SHP77 (cell line): ENCODE results near the gene UBC.
"Not testable (repeated sequence)": the region's sequence is repeated elsewhere in the genome, so short reads cannot be mapped to it uniquely, and the experiment has no call there.

Experiments used
- DNase-seq, 2 experiments: peaks; one replicate each; lab custom pipeline; 2025; lab: John Stamatoyannopoulos, UW

Gene UBC

DNA sequence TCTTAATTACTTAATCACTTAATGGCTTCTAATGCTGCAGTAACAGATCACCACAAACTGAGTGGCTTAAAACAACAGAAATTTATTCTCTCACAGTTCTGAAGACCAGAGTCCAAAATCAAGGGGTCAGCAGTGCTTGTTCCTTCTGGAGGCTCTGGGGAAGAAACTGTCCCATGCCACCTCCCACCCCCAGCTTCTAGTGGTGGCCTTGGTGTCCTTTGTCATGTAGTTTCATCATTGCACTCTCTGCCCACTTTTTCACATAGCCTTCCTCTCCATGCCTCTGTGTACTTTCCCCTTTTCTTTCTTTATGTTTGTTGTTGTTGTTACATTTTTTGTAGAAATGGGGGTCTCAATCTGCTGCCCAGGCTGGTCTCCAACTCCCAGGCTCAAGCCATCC, 16.1 kb upstream of the UBC start:
- DNase-seq, result no peak

GRCh38 chr12:124929649-124930419, 15.4 kb upstream of the UBC start:
- DNase-seq, result no peak

DNA sequence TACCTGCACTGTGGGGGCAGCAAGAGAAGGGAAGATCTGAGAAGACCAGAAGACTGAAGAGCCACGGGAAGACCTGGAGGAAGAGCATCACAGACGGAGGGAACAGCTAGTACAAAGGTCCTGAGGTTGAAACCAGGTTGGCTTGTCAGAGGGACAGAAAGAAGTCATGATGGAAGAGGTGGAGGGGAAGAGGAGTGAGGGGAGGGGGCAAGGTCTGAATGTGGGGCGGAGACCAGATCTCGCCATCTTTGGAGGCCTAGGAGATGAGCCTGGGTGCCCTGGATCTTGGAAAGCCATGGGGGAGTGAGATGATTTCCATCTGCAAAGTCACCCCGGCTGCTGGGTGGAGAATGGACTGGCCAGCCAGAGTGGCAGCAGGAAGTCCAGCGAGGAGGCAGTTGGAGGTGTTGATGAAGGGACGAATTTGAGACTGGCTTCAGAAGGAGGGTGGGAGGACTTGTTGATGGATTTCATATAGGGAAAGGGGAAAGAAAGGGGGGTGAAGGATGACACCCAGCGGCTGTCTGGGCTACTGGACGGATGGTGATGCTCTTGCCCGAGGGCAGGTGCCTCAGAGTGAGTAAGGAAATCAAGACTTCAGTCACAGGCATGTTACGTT, 14.6 kb upstream of the UBC start:
- no peak for DNase-seq

- no peak for DNase-seq
Measured at GRCh38 chr12:124928095-124928911, 13.9 kb upstream of the UBC start.

DNA sequence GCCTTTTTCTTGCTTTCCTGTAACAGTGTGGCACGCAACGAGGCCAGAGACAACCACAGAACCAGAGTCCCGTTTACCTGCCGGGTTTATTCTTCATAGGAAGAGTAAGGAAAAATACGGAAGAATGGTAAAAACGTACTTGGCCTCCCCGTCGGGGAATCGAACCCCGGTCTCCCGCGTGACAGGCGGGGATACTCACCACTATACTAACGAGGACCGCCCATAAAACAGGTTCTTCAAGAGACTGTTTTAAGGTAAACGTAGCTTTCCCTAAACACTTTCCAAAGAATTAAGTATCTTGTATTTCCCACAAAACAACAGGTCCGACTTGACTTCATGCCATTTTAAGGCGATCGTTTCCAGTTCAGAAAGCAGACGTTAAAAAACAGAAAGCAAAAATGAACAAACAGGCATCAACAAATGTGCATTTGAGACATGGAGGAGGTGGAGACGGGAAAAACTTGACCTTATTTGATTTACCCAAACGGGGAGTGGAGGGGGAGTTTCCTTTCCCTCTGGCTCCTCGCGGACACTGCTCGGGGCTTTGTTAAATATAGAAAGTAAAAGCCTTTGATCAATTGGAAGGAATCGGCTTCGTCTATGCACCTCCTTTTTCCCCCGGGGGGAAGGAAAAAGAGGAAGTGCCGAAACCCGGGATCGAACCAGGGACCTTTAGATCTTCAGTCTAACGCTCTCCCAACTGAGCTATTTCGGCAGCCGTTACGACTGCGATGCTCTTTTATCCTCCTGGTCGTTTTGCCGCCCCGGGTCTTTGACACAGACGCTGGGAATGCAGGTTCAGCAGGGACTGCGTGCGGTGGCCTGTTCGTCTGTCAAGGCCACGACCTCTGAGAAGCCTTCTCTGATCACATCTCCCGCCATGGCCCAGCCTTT, 13.0 kb upstream of the UBC start:
- no peak for DNase-seq

GRCh38 chr12:124925782-124926181, 11.3 kb upstream of the UBC start:
- not testable (repeated sequence) for DNase-seq

- no peak for DNase-seq
Measured at GRCh38 chr12:124925117-124925516, 10.7 kb upstream of the UBC start.

DNA sequence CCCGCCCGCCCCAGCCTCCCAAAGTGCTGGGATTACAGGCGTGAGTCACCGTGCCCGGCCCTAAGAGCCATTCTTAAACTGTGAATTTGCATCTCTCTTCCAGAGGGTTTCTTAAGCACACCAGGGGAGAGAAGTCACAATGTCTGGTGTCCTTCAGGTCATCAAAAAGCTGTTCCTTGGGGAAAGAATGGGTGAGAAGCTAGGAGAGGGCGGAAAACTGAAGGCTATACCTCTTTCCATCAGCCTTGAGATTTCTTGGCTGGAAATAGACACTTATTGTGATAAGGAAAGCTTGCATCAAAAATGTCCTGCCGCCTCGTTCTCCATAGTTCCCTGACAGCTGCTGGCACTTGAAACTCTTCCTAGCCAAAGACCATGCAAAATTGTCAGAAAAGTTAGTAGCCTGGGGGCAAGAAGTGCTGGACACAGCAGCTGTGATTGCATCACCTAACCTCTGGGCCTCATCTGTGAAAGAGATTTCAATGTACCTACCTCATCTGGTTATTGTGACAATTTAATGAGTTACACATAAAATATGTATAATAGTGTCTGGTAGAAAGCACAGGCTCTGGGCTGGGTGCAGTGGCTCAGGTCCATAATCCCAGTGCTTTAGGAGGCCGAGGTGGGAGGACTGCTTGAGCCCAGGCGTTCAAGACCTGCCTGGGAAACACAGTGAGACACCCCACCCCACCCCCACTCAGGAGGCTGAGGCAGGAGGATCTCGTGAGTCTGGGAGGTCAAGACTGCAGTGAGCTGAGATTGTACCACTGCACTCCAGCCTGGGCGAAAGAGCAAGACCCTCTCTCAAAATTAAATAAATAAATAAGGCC, 9.7 kb upstream of the UBC start:
- DNase-seq, result no peak

DNA sequence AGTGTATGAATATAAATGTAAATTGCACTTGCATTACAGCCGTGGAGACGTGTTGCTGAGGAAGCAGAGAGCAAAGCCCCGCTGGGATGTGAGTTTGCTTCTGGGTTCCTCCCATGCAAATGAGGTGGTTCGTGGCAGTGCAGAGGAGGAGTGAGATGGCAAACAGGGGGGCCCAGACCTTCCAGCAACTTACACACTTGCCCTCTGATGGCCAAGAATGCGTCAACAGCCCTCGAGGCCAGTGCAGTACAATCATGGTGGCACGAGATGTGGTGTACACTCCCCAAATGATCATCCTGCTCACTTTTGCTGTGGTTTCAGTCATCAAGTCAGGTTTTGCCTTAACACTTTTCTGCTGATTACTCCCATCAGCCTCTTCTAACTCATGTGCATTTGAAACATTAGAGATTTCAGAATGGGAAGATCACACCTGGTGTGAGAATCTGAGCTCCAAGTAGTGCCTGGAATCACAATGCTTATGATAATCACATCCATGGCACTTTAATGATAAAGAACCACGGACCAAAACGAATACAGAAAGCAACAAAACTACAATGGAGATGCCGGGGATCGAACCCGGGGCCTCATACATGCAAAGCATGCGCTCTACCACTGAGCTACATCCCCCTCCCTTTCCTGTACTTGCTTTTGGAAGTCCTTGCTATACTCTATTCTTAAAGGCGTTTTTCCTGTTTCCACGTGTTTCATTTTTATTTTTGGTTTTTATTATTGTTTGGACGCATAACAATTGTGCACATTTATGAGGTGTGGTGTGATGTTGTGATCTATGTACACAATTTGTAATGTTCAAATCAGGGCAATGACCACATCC, 7.0 kb upstream of the UBC start:
- DNase-seq, result no peak

GRCh38 chr12:124920353-124920935, 6.0 kb upstream of the UBC start:
- DNase-seq, result no peak

DNA sequence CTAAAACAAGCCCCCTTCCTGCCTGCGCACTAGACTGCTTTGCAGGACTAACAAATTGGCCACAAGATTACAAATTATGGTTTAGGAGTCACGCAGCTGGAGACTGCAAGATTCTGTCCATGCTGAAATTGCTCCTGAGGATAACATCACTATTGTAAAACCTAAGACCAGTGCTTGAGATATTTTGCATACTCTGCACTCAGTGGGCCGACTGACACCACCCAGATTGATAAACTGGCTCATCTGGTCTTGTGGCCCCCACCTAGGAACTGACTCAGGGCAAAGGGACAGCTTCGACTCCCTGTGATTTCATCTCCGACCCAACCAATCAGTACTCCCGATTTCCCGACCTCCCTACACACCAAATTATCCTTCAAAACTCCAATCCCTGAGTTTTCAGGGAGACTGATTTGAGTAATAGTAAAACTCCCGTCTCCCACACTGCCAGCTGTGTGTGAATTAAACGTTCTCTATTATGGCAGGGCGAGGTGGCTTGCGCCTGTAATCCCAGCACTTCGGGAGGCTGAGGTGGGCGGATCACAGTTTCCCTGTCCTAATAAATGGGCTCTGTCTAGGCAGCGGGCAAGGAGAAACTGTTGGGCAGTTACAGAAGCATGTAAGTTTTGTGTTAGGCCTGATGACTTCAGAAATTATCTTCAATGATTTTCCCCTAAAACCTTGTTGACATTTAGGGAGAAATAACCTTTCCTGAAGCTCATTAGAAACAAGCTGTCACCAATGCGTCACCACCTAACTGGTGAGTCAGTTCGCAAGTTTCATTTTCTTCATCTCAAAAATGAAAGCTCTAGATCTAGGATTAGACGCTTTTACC, 5.3 kb upstream of the UBC start:
- no peak for DNase-seq

DNA sequence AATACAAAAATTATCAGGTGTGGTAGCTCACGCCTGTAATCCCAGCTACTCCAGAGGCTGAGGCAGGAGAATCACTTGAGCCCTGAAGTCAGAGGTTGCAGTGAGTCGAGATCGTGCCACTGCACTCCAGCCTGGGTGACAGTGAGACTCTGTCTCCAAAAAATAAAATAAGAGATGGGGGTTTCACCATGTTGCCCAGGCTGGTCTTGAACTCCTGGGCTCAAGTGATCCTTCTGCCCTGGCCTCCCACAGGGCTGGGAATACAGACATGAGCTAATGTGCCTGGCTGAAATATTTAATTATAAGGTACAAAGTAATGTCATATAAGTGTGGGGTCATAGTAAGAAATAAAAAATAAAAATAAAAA, 4.2 kb upstream of the UBC start:
- not testable (repeated sequence) for DNase-seq

DNA sequence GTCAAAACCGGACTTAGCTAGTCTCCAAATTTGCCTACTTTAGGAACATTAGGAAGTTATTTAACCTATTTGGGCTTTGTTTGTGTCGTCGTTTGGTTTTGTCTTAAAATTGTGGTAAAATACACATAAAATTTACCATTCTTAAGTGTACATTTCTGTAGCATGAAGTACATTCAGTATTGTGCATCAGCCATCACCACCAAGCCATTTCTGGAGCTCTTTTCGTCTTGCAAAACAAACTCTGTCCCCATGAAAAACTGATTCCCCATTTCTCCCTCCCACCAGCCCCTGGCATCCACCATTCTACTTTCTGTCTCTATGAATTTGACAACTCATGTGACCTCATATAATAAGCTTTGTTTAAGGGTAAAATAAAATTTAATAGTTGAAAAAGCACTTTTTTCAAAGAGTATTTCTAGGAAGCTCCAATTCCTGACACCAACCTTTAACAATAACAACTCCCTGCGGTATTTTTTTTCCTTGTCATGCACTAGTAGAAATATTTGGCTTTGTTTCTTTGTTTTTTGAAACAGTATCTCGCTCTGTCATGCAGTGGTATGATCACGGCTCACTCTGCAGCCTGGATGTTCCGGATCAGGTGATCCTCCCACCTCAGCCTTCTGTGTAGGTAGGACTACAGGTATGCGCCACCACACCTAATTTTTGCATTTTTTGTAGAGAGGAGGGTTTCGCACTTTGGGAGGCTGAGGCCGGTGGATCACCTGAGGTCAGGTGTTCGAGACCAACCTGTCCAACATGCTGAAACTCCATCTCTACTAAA, 3.6 kb upstream of the UBC start:
- no peak for DNase-seq

DNA sequence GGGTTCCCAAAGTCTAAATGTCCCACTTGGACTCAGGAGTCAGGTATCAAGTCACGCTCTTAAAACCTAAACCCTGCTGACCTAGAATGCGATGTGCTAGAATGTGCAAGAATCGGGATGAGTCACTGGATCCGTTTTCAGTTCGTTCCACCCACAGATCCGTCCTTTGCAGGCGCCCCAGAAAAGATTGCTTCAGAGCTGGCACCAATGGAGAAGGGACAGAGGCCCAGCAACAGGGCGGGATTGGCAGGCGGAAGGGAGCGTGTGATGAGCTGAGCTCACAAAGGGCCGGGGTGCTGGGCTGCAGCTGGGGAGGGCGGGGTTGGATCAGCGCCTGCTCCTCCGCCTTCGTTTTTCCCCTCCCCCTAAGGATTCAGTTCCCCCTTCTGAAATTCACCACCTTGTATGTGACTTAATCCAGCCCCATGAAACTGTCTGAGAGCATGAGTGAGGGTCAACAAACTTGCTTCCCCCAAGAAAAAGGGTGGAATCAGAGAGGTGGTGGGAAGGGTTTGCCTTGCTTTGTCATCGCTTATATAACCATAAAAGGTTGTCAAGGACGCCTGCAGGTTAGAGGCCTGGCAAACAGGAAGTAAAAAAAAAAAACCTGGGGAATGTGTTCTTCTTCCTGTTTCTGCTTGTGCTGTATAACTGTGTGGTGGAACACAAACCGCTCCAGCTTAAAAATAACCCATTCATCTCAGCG, 2.8 kb upstream of the UBC start:
- no peak for DNase-seq

DNA sequence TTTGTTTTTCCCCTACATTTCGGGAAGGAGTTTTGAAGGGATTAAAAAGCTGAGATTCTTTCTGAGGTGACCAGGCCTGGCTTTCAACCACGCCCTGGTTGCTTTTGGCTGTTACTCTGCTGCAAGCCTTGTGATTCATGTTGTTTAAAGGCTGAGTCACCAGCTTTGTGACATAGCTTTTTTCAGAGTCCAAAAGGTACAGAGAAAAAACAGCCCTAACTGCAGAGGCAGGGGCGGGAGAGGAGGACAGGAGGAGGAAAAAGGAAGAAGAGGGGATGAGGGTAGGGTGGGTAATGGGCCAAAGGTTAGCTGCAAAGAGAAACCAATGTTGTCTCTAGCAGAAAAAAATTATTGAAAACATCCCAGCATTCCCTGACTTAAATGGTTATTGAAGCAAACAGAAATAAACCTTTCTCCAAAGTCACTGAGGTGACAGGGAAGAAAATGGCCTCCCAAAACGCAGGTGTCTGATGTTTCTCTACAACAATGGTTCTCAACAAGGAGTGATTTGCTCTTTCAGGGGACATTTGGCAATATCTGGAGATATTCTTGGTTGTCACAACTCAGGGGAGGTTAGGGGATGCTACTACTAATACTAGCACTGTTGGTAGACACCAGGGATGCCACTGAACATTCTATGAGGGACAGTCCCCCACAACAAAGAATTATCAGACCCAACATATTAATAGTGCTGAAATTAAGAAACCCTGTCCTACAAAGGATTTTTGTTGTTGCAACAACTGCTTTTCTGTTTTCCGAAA, 2.1 kb upstream of the UBC start:
- DNase-seq, result no peak
